Liver (tissue), 10 donors: ENCODE results near the gene F2RL1. TPM values are rescaled to one million over a fixed set of nuclear protein-coding genes. Genes with fewer than 3 reads are reported as not detected.

ENCODE experiments used
- DNase-seq: peaks from one replicate; pipeline ENCODE4 v3.0.0-alpha.2; 2017; ENCODE audit warnings: low spot score
- H3K27ac ChIP-seq, 2 donors: one replicate each; pipeline ENCODE4 v1.7.0; 2013; ENCODE audit warnings: inconsistent platforms in 2 of 2, low read length in 2 of 2, control low read depth in 1 of 2, low read depth in 1 of 2, mild to moderate bottlenecking in 1 of 2
- H3K27me3 ChIP-seq, 4 donors: one replicate each; pipeline versions ENCODE4 v1.6.1 to v1.7.0; 2013; ENCODE audit warnings: low read length in 3 of 4, inconsistent platforms in 1 of 4, mild to moderate bottlenecking in 1 of 4, moderate library complexity in 1 of 4; ENCODE audit not compliant: control insufficient read depth in 4 of 4, insufficient read depth in 4 of 4
- H3K36me3 ChIP-seq, 4 donors: one replicate each; pipeline versions ENCODE4 v1.6.1 to v1.7.0; 2013; ENCODE audit warnings: low read length in 3 of 4, mild to moderate bottlenecking in 3 of 4, low read depth in 1 of 4, moderate library complexity in 1 of 4; ENCODE audit not compliant: control insufficient read depth in 4 of 4, insufficient read depth in 3 of 4
- H3K4me1 ChIP-seq, 4 donors: one replicate each; pipeline versions ENCODE4 v1.6.1 to v1.7.0; 2013; ENCODE audit warnings: low read length in 3 of 4, mild to moderate bottlenecking in 3 of 4, moderate library complexity in 1 of 4; ENCODE audit not compliant: control insufficient read depth in 4 of 4, insufficient read depth in 4 of 4
- H3K4me3 ChIP-seq, 3 donors: one replicate each; pipeline versions ENCODE4 v1.6.1 to v1.7.0; 2013; ENCODE audit warnings: low read length in 3 of 3, control low read depth in 1 of 3, low read depth in 1 of 3, mild to moderate bottlenecking in 1 of 3
- H3K9ac ChIP-seq, 2 donors: one replicate each; pipeline ENCODE4 v1.7.0; 2013; ENCODE audit warnings: low read length in 2 of 2, mild to moderate bottlenecking in 2 of 2, moderate library complexity in 2 of 2, control low read depth in 1 of 2, low read depth in 1 of 2
- H3K9me3 ChIP-seq, 4 donors: one replicate each; pipeline versions ENCODE4 v1.6.1 to v1.7.0; 2013; ENCODE audit warnings: low read length in 3 of 4; ENCODE audit not compliant: control insufficient read depth in 4 of 4
- ATF3 ChIP-seq: IDR thresholded peaks from 2 replicates; pipeline ENCODE4 v1.6.1; 2016; ENCODE audit warnings: antibody characterized with exemption
- CTCF ChIP-seq: fragments of 150-350 bp; IDR thresholded peaks from 2 replicates; pipeline ENCODE4 v1.5.1; 2017; ENCODE audit warnings: improper control_type of control experiment, low read depth, low read length; ENCODE audit not compliant: missing input control
- EGR1 ChIP-seq, 2 donors: IDR thresholded peaks; 2 replicates each; pipeline ENCODE4 v1.6.1; 2016 to 2018; ENCODE audit warnings: antibody characterized with exemption in 2 of 2, low read depth in 2 of 2
- FOXA1 ChIP-seq: IDR thresholded peaks from 2 replicates; pipeline ENCODE4 v1.6.1; 2016; ENCODE audit warnings: antibody characterized with exemption
- FOXA2 ChIP-seq: IDR thresholded peaks from 2 replicates; pipeline ENCODE4 v1.6.1; 2016; ENCODE audit warnings: antibody characterized with exemption
- GABPA ChIP-seq, 2 donors: IDR thresholded peaks in 1 of 2; conservative IDR thresholded peaks in 1 of 2; 2 replicates each; pipeline ENCODE4 v1.6.1; 2016; ENCODE audit warnings: antibody characterized with exemption in 2 of 2, mild to moderate bottlenecking in 1 of 2, moderate library complexity in 1 of 2
- HNF4A ChIP-seq, 2 donors: conservative IDR thresholded peaks; 2 replicates each; pipeline ENCODE4 v1.6.1; 2016; ENCODE audit warnings: antibody characterized with exemption in 2 of 2, mild to moderate bottlenecking in 2 of 2
- HNF4G ChIP-seq: IDR thresholded peaks from 2 replicates; pipeline ENCODE4 v1.6.1; 2016; ENCODE audit warnings: antibody characterized with exemption
- JUND ChIP-seq, 2 donors: IDR thresholded peaks; 2 replicates each; pipeline ENCODE4 v1.6.1; 2016; ENCODE audit warnings: antibody characterized with exemption in 2 of 2
- MAX ChIP-seq: IDR thresholded peaks from 2 replicates; pipeline ENCODE4 v1.6.1; 2016; ENCODE audit warnings: antibody characterized with exemption
- NR2F2 ChIP-seq: IDR thresholded peaks from 2 replicates; pipeline ENCODE4 v1.6.1; 2016; ENCODE audit warnings: antibody characterized with exemption
- RAD21 ChIP-seq, 2 donors: IDR thresholded peaks; 2 replicates each; pipeline ENCODE4 v1.6.1; 2016; ENCODE audit warnings: antibody characterized with exemption in 2 of 2, mild to moderate bottlenecking in 2 of 2
- REST ChIP-seq: IDR thresholded peaks from 2 replicates; pipeline ENCODE4 v1.6.1; 2016; ENCODE audit warnings: antibody characterized with exemption, mild to moderate bottlenecking
- RXRA ChIP-seq, 2 donors: IDR thresholded peaks; 2 replicates each; pipeline ENCODE4 v1.6.1; 2017 to 2018; ENCODE audit warnings: antibody characterized with exemption in 2 of 2, mild to moderate bottlenecking in 1 of 2
- SP1 ChIP-seq: IDR thresholded peaks from 2 replicates; pipeline ENCODE4 v1.6.1; 2018; ENCODE audit warnings: antibody characterized with exemption, mild to moderate bottlenecking
- TAF1 ChIP-seq: conservative IDR thresholded peaks from 2 replicates; pipeline ENCODE4 v1.6.1; 2016; ENCODE audit warnings: antibody characterized with exemption, mild to moderate bottlenecking
- YY1 ChIP-seq: IDR thresholded peaks from 2 replicates; pipeline ENCODE4 v1.6.1; 2016; ENCODE audit warnings: antibody characterized with exemption, mild to moderate bottlenecking
- ZBTB33 ChIP-seq: IDR thresholded peaks from 2 replicates; pipeline ENCODE4 v1.6.1; 2016; ENCODE audit warnings: antibody characterized with exemption
- WGBS: extraction: QIAGEN DNeasy Blood & Tissue Kit; methylation state at CpG from one replicate; pipeline ENCODE4 v1.1.7; 2013; 5-methylcytosine and 5-hydroxymethylcytosine counted together
- polyA plus RNA-seq, 2 donors: library from polyadenylated mRNA; stranded (reverse) in 1 of 2; unstranded in 1 of 2; fragments of 200-250 nt in 1 of 2; fragments of >200 nt in 1 of 2; fragmentation: Nextera tagmentation in 1 of 2; extraction: Ambion mirVana in 1 of 2; gene quantifications; one replicate each; pipeline versions ENCODE4 v1.2.1 to v1.2.3, GENCODE V29; 2013 to 2015
- small RNA-seq: library from RNA; depleted of rRNA; stranded (forward); fragments of <200 nt; gene quantifications from one replicate; pipeline ENCODE3, GENCODE V24; 2014
- total RNA-seq, 2 donors: library from RNA; depleted of rRNA; stranded (reverse); fragments of >200 nt; gene quantifications; one replicate each; pipeline ENCODE4 v1.2.3, GENCODE V29; 2014
- donor health status: healthy.
- donor health status: healthy.
- donor health status: healthy.
- donor health status: healthy.
- donor health status: healthy.

The F2RL1 gene
- total and polyA plus RNA-seq, 4 donors, result 3.1 to 8.9 (median 5.7) TPM

GRCh38 chr5:76874088-76874581 is 55.3 kb downstream of the F2RL1 start:
- TF ChIP-seq HNF4A (conservative IDR thresholded peaks at IDR 0.05), result no peak
- no peak for TF ChIP-seq CTCF
- TF ChIP-seq ZBTB33, result no peak
- TF ChIP-seq EGR1 (IDR thresholded peaks at IDR 0.05; ENCODE audit: low read depth in 2 of 2), result no peak
- no peak for TF ChIP-seq SP1
- no peak for TF ChIP-seq JUND (IDR thresholded peaks at IDR 0.05)
- no peak for TF ChIP-seq GABPA (IDR thresholded peaks at IDR 0.05 in 1 of 2, conservative IDR thresholded peaks at IDR 0.05 in 1 of 2)
- no peak for TF ChIP-seq RAD21 (IDR thresholded peaks at IDR 0.05)
- TF ChIP-seq FOXA1, result no peak
- TF ChIP-seq MAX, result no peak
- no peak for TF ChIP-seq REST
- TF ChIP-seq TAF1, result no peak
- TF ChIP-seq FOXA2, result no peak
- TF ChIP-seq YY1, result no peak
- TF ChIP-seq RXRA (IDR thresholded peaks at IDR 0.05), result no peak
- no peak for TF ChIP-seq HNF4G
- no peak for TF ChIP-seq ATF3
- TF ChIP-seq NR2F2, result no peak
- Histone ChIP-seq H3K4me3 (no peak overlapping the region), H3K36me3 (no peaks in the 10 kb centered on the region), H3K9ac (no peak overlapping the region), H3K4me1 (no peaks in the 10 kb centered on the region), H3K9me3 (no peaks in the 10 kb centered on the region), H3K27ac (no peak overlapping the region), H3K27me3 (no peaks in the 10 kb centered on the region)
- no peak for DNase-seq
- 53% methylated on average over 3 of the region's 3 CpGs for whole genome bisulfite sequencing

Small RNA genes within 50 kb of the gene (small RNA-seq; reads per million reads assigned to genes)
- not detected for gene RN7SL208P

Other genes starting within 250 kb of the F2RL1 start
- gene F2RL2, start 195.6 kb upstream of the F2RL1 start, total RNA-seq, result 1 to 10 TPM in 1 of 2 donors, under 1 TPM in 1; 0.08 to 1.0 TPM
- gene F2RL2, start 195.6 kb upstream of the F2RL1 start, polyA plus RNA-seq, result 1 to 10 TPM in 1 of 2 donors, under 1 TPM in 1; 0.54 to 1.3 TPM
- gene F2R, start 102.9 kb upstream of the F2RL1 start, total RNA-seq, result 10 to 100 TPM in 1 of 2 donors, 1 to 10 TPM in 1; 9.0 to 18.7 TPM
- 10 to 100 TPM in 1 of 2 donors, 1 to 10 TPM in 1; 5.9 to 10.0 TPM for gene F2R, start 102.9 kb upstream of the F2RL1 start, polyA plus RNA-seq
- under 1 TPM; 0.33 TPM for gene S100Z, start 31.0 kb downstream of the F2RL1 start, total RNA-seq
- under 1 TPM in 1 of 2 donors, not detected in 1; 0.05 TPM for gene S100Z, start 31.0 kb downstream of the F2RL1 start, polyA plus RNA-seq
- gene CRHBP, start 134.0 kb downstream of the F2RL1 start, total RNA-seq, result 100 to 1,000 TPM in 1 of 2 donors, 10 to 100 TPM in 1; 77.4 to 159 TPM
- 100 to 1,000 TPM in 1 of 2 donors, 10 to 100 TPM in 1; 37.3 to 106 TPM for gene CRHBP, start 134.0 kb downstream of the F2RL1 start, polyA plus RNA-seq
- 10 to 100 TPM; 14.6 to 16.7 TPM for gene AGGF1, start 211.4 kb downstream of the F2RL1 start, total RNA-seq
- gene AGGF1, start 211.4 kb downstream of the F2RL1 start, polyA plus RNA-seq, result 10 to 100 TPM in 1 of 2 donors, 1 to 10 TPM in 1; 7.2 to 15.6 TPM